ENCODE data around the gene CD70. TPM values are rescaled to one million over a fixed set of nuclear protein-coding genes. Genes with fewer than 3 reads are reported as not detected.

The CD70 gene
- total RNA-seq: not detected in 2 replicates

GRCh38 chr19:6590827-6591319, at the start of gene CD70:
TSS of gene CD70 (minus strand) at chr19:6591150. CDS start at chr19:6591002, 148 bp downstream.

Other genes with a start within 250 kb of the CD70 start
- 29.0 and 43.2 TPM in 2 replicates for gene CLPP, start 229.6 kb downstream of the CD70 start, total RNA-seq
- gene ALKBH7, start 218.4 kb downstream of the CD70 start, total RNA-seq: 27.1 and 53.9 TPM in 2 replicates
- 0.86 and 1.2 TPM in 2 replicates for gene PSPN, start 215.2 kb downstream of the CD70 start, total RNA-seq
- gene GTF2F1, start 198.0 kb downstream of the CD70 start, total RNA-seq: 40.5 and 54.6 TPM in 2 replicates
- gene KHSRP, start 166.3 kb downstream of the CD70 start, total RNA-seq: 72.6 and 93.3 TPM in 2 replicates
- not detected in 2 replicates for gene SLC25A41, start 157.4 kb downstream of the CD70 start, total RNA-seq
- 12.0 and 14.0 TPM in 2 replicates for gene SLC25A23, start 131.4 kb downstream of the CD70 start, total RNA-seq
- not detected in 2 replicates for gene CRB3, start 126.9 kb downstream of the CD70 start, total RNA-seq
- not detected in 2 replicates for gene DENND1C, start 109.4 kb downstream of the CD70 start, total RNA-seq
- not detected in 2 replicates for gene TUBB4A, start 88.8 kb downstream of the CD70 start, total RNA-seq
- 0.17 and 0.76 TPM in 2 replicates for gene TNFSF9, start 60.1 kb downstream of the CD70 start, total RNA-seq
- gene TNFSF14, start 79.0 kb upstream of the CD70 start, total RNA-seq: not detected in 2 replicates
- gene C3, start 129.5 kb upstream of the CD70 start, total RNA-seq: 0.33 TPM in 1 of 2 replicates, not detected in the other
- 38.6 and 51.6 TPM in 2 replicates for gene GPR108, start 146.4 kb upstream of the CD70 start, total RNA-seq
- gene TRIP10, start 148.5 kb upstream of the CD70 start, total RNA-seq: 19.1 and 23.0 TPM in 2 replicates
- 2.2 and 3.0 TPM in 2 replicates for gene SH2D3A, start 176.3 kb upstream of the CD70 start, total RNA-seq
- gene VAV1, start 181.6 kb upstream of the CD70 start, total RNA-seq: under 0.01 TPM in 1 of 2 replicates, not detected in the other

Measured in dermis lymphatic vessel endothelial cell (primary cell).